Body of pancreas (tissue), 4 donors: Measurements from ENCODE around the gene ATP11A. TPM values are rescaled to one million over a fixed set of nuclear protein-coding genes. Genes with fewer than 3 reads are reported as not detected.
"Not testable (repeated sequence)": the region's sequence is repeated elsewhere in the genome, so short reads cannot be mapped to it uniquely, and the experiment has no call there.

Source experiments
- ATAC-seq: fragments of 150-250 bp; one replicate; pipeline ENCODE4 v1.9.1; 2016
- DNase-seq, 4 donors: peaks; one replicate each; pipeline ENCODE4 v3.0.0-alpha.2; 2019
- H3K27ac ChIP-seq, 4 donors: fragments of 200-600 bp; sonication (generic); 1 replicate in 3 of 4; 2 replicates in 1 of 4; pipeline versions ENCODE4 v1.5.1 to v1.6.1; 2016 to 2019; ENCODE audit warnings: mild to moderate bottlenecking in 1 of 4, mixed read lengths in 1 of 4, moderate library complexity in 1 of 4
- H3K27me3 ChIP-seq, 2 donors: fragments of 200-600 bp; sonication (generic); one replicate each; pipeline ENCODE4 v1.6.0; 2016; ENCODE audit warnings: mild to moderate bottlenecking in 1 of 2
- H3K36me3 ChIP-seq, 2 donors: fragments of 200-600 bp; sonication (generic); replicated peaks in 1 of 2; 2 replicates each; pipeline ENCODE4 v1.5.1; 2016; ENCODE audit warnings: low read depth in 2 of 2; ENCODE audit not compliant: insufficient read depth in 1 of 2
- H3K4me1 ChIP-seq: fragments of 200-600 bp; sonication (generic); one replicate; pipeline ENCODE4 v1.6.0; 2016
- H3K4me3 ChIP-seq, 2 donors: fragments of 200-600 bp; sonication (generic); 1 replicate in 1 of 2; 2 replicates in 1 of 2; pipeline ENCODE4 v1.5.1; 2016 to 2019
- H3K9me3 ChIP-seq, 3 donors: fragments of 200-600 bp; sonication (generic); 1 replicate in 2 of 3; 2 replicates in 1 of 3; pipeline ENCODE4 v1.5.1; 2016
- POLR2A ChIP-seq, 3 donors: fragments of 450-650 bp; IDR thresholded peaks; one replicate each; pipeline ENCODE4 v1.6.1; 2016; ENCODE audit warnings: antibody characterized with exemption in 3 of 3, mild to moderate bottlenecking in 2 of 3
- WGBS, 2 donors: methylation state at CpG; one replicate each; pipeline ENCODE4 v1.1.5; 2017; 5-methylcytosine and 5-hydroxymethylcytosine counted together
- intact Hi-C: fragments of 100-400 bp; cut with DNase I; formaldehyde crosslinking; loops from one replicate; pipeline ENCODE4 v1.15.1; 2023
- total RNA-seq, 2 donors: library from RNA; depleted of rRNA; stranded (reverse); fragments of >200 nt; gene quantifications; one replicate each; pipeline ENCODE4 v1.1.0, GENCODE V29; 2016
- TF ChIP-seq, protein P1 (sequence below), 7 experiments: fragments of 450-650 bp in 4 of 7; fragments of 200-600 bp in 3 of 7; sonication (generic) in 3 of 7; IDR thresholded peaks; one replicate each; pipeline ENCODE4 v1.5.1; 2016 to 2019; ENCODE audit warnings: antibody characterized with exemption in 7 of 7

Gene ATP11A
- total RNA-seq, 2 donors from 2014 or later = 24.1 to 33.9 TPM

DNA sequence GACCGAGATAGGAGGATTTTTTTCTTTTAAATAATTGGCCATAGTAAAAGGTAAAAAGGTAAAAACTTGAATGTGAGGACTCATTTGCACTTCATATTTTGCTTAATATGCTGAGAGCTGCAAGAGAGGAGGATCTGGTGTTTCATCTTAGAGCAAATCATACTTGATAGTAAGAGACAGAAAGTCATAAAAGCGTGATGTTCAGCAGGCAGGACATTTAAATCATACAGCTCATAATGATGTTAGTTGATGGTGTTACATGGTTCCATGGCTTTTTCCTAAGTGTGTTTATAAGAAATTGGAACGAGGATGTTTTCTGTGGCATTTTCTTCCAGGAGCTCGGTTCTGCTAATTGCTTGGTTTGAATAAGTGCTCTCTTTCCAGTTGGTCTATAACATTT, 16.3 kb downstream of the ATP11A start:
- Histone ChIP-seq H3K36me3 (no peaks in the 10 kb centered on the region), H3K27ac (no peak overlapping the region), H3K9me3 (no peaks in the 10 kb centered on the region), H3K4me1 (peaks cover 8% of the 10 kb centered on the region), H3K4me3 (no peak overlapping the region), H3K27me3 (no peaks in the 10 kb centered on the region)
- DNase-seq (no peak), ATAC-seq (no peak)
- no peak for TF ChIP-seq POLR2A (IDR thresholded peaks at IDR 0.05)
- WGBS, 2 donors = 93 to 97% methylated on average over 4 of the region's 4 CpGs
- intact Hi-C loops = no loop called here

DNA sequence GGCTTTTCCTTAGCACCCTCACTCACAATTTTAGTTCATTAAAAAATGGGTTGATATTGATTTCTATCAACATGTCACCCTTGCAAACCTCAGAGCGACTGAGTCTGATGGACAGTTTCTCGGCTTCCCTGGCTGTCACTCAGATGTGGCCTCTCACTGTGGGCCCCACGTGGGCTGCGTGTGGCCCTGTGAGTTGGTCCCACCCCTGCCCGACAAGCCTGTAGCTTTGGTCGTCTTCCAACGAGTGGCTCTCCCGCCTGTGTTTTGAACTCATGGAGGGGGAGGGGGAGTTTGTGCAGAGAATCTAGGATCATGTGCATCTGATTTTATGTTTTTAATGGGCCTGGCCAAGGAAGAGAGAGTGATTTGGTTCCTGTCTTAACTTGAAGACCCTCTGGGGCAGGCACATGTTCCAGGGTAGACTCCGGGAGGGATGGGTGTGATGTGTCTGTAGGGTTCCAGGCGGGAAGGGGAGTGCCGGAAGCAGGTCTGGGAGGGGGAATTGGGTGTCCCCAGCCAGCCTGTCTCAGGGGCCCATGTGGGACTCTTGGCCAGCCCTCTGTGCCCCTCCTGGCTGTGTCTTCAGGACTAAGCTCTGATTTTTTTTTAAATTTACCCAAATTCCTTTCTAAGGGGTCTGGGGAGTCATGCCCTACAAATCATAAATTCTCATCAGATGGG, 18.9 kb downstream of the ATP11A start:
- Histone ChIP-seq H3K27ac (no peak overlapping the region), H3K4me1 (peaks cover 24% of the 10 kb centered on the region), H3K4me3 (no peak overlapping the region), H3K36me3 (no peaks in the 10 kb centered on the region), H3K9me3 (no peaks in the 10 kb centered on the region), H3K27me3 (no peaks in the 10 kb centered on the region)
- intact Hi-C loops = no loop called here
- 72 to 80% methylated on average over 11 of the region's 11 CpGs for WGBS, 2 donors
- no peak for ATAC-seq
- DNase-seq = peak in 2 of 4 donors; percentile 4 to 11
- TF ChIP-seq, protein P1, sequence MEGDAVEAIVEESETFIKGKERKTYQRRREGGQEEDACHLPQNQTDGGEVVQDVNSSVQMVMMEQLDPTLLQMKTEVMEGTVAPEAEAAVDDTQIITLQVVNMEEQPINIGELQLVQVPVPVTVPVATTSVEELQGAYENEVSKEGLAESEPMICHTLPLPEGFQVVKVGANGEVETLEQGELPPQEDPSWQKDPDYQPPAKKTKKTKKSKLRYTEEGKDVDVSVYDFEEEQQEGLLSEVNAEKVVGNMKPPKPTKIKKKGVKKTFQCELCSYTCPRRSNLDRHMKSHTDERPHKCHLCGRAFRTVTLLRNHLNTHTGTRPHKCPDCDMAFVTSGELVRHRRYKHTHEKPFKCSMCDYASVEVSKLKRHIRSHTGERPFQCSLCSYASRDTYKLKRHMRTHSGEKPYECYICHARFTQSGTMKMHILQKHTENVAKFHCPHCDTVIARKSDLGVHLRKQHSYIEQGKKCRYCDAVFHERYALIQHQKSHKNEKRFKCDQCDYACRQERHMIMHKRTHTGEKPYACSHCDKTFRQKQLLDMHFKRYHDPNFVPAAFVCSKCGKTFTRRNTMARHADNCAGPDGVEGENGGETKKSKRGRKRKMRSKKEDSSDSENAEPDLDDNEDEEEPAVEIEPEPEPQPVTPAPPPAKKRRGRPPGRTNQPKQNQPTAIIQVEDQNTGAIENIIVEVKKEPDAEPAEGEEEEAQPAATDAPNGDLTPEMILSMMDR (IDR thresholded peaks at IDR 0.05) = no peak

DNA sequence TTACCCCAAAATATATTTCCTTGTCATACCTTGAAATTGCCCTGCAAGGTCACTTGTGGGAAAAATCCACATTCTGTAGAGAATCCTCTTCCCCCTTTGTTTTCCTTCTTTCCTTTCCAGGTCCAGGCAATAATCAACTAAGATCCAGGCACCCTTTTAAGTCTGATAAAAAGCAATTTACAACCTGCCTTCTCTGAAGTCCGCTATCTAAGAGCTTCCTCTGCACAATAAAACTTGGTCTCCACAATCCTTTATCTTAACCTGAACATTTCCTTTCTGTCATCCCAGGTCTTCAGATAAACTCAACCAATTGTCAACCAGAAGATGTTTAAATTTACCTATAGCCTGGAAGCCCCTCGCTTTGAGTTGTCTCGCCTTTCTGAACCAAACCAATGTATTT, 19.5 kb downstream of the ATP11A start:
- DNase-seq, H3K4me3 ChIP-seq, H3K27me3 ChIP-seq, H3K9me3 ChIP-seq, intact Hi-C loops, H3K27ac ChIP-seq, H3K36me3 ChIP-seq, ATAC-seq: not testable (repeated sequence)
- H3K4me1 ChIP-seq = peaks cover 24% of the 10 kb centered on the region
- 94 to 96% methylated on average over 3 of the region's 3 CpGs for WGBS, 2 donors

DNA sequence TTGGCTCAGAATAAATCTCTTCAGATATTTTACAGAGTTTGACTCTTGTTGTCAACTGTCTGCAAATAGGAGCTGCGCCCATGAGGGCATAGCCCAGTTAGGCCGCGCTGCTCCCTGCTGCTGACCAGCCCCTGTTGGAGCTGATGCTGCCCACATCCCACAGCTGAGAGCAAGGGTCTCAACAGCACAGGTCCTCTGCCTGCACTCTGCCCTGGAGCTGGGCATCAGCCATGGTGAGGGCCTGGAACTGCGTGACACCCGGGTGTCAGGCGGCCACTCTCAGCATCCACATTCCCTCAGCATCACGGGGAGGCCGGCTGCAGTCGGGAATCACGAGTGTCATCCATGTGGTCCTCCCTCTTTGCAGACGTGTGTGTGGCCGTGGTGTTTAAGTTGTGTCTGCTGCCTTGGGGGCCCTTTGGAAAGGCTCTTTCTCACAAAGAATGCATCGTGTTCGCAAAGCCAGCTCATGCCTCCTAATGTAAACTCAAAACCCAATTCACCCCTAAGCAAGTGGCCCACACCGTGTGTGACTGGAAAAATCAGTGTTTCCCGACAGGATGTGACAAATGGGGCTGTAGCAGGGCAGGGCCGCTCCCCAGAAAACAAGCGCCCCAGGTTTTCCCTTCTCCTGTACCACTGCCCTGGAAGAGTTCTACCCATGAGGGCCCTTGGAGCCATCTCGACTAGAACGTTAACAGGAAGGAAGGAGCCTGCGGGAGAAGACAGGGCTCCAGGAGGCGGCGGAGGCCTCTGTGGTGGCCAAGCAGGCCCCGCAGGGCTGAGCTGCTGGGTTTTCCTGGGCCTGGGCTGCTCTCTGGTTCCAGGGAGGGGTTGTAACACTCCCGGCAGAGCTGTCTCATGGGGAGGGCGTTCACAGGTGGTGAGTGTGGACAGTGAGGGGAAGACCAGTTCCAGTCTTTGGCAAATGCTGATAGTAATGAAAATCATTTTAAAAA, 20.3 kb downstream of the ATP11A start:
- Histone ChIP-seq H3K36me3 (no peaks in the 10 kb centered on the region), H3K4me1 (peaks cover 24% of the 10 kb centered on the region), H3K27me3 (no peaks in the 10 kb centered on the region), H3K27ac (no peak overlapping the region), H3K4me3 (no peak overlapping the region), H3K9me3 (no peaks in the 10 kb centered on the region)
- intact Hi-C loops = no loop called here
- no peak for TF ChIP-seq POLR2A (IDR thresholded peaks at IDR 0.05)
- TF ChIP-seq, protein P1 (IDR thresholded peaks at IDR 0.05) = no peak
- peak in 2 of 4 donors; percentile 3 to 9 for DNase-seq
- WGBS, 2 donors = 84 to 89% methylated on average over 19 to 26 of the region's 26 CpGs
- no peak for ATAC-seq

DNA sequence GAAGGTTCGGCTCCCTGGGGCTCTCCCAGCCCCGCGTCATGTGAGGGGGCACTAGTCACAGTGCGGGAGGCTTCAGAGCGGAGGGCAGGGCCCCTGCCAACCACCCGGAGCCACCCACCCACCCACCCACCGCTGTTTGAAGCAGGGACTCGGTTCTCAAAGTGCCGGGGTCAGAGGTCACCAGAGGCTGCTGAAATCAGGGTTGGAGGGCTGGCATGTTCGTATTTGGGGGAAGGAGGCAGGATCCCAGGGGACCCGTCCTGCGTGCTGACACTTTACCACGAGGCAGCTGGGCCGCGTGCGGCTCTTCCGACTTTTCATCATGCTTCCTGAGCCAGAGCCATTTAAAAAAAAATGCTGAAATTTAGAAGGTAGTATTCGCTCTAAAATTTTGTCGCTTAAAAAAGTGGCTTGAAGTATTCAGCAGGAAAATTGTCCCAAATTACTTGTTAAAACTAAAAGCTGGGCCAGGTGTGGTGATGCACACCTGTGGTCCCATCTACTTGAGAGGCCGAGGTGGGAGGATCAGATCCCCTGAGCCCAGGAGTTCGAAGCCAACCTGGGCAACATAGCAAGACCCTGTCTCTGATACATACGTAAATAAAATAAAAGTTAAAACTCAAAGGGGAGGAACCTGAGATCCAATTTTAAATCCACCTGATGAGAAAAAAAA, 21.2 kb downstream of the ATP11A start:
- Histone ChIP-seq H3K9me3 (no peaks in the 10 kb centered on the region), H3K36me3 (no peaks in the 10 kb centered on the region), H3K27ac (peak overlapping the region; percentile 47 to 76 (median 61)), H3K4me3 (no peak overlapping the region), H3K4me1 (peaks cover 27% of the 10 kb centered on the region), H3K27me3 (no peaks in the 10 kb centered on the region)
- no peak for TF ChIP-seq POLR2A (IDR thresholded peaks at IDR 0.05)
- DNase-seq (peak in 1 of 4 donors; percentile 15), ATAC-seq (no peak)
- 83 to 89% methylated on average over 19 to 22 of the region's 22 CpGs for WGBS, 2 donors
- intact Hi-C loops = no loop called here
